Umbilical cord (tissue), 2 donors: ENCODE results near the gene IL17RC. TPM values are rescaled to one million over a fixed set of nuclear protein-coding genes. Genes with fewer than 3 reads are reported as not detected.
"Not testable (repeated sequence)": the region's sequence is repeated elsewhere in the genome, so short reads cannot be mapped to it uniquely, and the experiment has no call there.

Experiments
- DNase-seq: peaks from one replicate; pipeline ENCODE4 v3.0.0-alpha.2; 2015; ENCODE audit warnings: low spot score
- total RNA-seq: library from RNA; depleted of rRNA; stranded (reverse); fragments of >200 nt; gene quantifications from one replicate; pipeline ENCODE4 v1.2.3, GENCODE V29; 2014; ENCODE audit warnings: low replicate concordance; ENCODE audit not compliant: insufficient read depth

IL17RC gene, protein sequence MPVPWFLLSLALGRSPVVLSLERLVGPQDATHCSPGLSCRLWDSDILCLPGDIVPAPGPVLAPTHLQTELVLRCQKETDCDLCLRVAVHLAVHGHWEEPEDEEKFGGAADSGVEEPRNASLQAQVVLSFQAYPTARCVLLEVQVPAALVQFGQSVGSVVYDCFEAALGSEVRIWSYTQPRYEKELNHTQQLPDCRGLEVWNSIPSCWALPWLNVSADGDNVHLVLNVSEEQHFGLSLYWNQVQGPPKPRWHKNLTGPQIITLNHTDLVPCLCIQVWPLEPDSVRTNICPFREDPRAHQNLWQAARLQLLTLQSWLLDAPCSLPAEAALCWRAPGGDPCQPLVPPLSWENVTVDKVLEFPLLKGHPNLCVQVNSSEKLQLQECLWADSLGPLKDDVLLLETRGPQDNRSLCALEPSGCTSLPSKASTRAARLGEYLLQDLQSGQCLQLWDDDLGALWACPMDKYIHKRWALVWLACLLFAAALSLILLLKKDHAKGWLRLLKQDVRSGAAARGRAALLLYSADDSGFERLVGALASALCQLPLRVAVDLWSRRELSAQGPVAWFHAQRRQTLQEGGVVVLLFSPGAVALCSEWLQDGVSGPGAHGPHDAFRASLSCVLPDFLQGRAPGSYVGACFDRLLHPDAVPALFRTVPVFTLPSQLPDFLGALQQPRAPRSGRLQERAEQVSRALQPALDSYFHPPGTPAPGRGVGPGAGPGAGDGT
- 39.2 TPM for total RNA-seq

DNA sequence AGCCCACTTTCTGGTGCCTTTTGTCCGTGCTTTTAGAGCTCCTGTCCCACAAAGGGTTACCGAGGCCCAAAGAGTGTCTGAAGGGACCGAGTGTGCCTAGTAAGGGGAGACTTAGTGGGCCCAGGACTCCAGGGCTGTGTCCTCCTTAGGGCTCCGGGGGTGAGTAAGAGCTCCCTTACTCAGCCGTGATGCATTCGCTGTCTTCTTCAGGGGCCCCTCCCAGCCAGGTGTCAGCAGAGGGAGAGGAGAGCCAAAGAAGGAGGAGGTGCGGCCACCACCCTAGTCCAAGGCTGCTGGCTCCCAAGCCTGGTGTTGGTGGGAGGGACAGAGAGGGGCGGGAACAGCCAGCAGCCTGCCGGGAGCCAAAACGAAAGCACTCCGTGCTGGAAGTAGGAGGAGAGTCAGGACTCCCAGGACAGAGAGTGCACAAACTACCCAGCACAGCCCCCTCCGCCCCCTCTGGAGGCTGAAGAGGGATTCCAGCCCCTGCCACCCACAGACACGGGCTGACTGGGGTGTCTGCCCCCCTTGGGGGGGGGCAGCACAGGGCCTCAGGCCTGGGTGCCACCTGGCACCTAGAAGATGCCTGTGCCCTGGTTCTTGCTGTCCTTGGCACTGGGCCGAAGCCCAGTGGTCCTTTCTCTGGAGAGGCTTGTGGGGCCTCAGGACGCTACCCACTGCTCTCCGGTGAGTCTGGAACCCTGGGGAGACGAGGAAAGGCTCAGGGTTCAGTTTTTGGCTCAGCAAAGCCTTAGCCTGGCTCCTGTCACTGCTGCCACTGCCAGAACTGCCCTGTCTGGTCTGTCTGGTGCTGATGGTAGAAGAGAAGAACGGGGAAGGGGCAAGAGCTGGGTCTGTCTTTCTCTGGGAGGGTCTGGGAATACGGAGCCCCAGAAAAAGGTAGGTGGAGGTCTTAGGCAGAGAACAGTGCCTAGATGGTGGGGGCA is at the start of gene IL17RC:
IL17RC (plus strand) TSS at position 365 of the 947 bp plus-strand sequence; CDS start at position 583, 218 bp downstream.
- peak; percentile 94 for DNase-seq

- no peak for DNase-seq
Observed at GRCh38 chr3:9867106-9867505, 49.8 kb upstream of the IL17RC start.

GRCh38 chr3:9869955-9870354 is 46.9 kb upstream of the IL17RC start:
- DNase-seq, result no peak

GRCh38 chr3:9870978-9871377 is 45.9 kb upstream of the IL17RC start:
- no peak for DNase-seq

GRCh38 chr3:9872067-9872466 is 44.8 kb upstream of the IL17RC start:
- DNase-seq, result not testable (repeated sequence)

DNA sequence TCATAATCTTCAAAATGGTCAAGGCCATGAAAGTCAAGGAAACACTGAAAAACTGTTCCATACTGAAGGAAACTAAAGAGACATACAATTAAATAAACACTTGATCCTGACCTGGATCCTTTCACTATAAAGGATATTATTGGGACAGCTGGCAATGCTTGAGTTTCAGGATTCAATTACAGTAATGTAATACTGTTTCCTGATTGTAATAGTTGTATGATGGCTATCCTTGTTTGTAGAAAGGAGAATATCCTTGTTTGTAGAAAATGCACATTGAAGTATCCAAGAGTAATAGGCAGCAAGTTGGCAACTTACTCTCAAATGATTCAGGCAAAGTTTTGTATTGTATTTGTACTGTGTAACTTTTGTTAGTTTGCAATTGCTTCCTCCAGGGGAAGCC is 41.5 kb upstream of the IL17RC start:
- no peak for DNase-seq

DNA sequence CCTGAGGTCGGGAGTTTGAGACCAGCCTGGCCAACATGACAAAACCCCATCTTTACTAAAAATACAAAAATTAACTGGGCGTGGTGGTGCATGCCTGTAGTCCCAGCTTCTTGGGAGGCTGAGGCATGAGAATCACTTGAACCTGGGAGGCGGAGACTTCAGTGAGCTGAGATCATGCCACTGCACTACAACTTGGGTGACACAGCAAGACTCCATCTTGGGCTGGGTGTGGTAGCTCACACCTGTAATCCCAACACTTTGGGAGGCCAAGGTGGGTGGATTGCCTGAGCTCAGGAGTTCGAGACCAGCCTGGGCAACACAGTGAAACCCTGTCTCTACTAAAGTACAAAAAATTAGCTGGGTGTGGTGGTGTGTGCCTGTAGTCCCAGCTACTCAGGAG is 40.6 kb upstream of the IL17RC start:
- not testable (repeated sequence) for DNase-seq

DNA sequence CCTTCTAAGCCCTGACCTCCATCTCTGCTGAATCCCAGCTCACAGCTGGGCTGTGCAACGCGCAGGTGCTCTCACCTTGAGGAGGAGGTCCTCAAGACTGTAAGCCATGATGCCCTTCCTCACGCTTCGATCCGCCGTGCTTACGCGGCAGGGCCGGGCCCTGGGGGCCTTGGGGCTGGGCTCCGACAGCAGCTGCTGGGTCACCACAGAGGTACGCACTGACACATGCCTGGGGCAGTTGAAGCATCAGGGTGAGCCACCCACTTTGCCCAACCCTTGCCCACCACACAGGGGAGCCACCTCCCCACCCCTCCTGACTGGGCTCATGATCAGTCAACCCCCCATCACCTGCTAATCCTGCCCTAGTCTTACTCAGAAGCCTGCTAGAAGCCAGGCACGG is 39.9 kb upstream of the IL17RC start:
- no peak for DNase-seq

DNA sequence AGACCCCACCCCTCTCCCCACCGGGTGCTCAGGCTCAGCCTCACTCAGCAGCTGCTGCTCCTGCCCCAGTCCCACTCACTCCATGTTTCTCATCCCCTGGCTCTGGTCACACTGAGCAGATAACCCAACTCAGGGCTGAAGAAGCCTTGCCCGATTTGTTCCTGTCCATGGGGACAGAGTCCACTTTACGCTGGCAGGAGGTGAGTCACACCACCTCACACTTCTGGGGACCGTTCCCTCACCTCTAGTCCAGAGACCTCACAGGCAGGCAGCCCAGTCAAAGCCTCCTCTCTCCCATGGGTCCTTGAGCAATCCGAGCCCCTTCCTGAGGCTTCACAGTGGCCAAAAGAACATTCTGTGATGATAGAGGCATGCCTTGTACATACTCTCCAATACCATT is 38.2 kb upstream of the IL17RC start:
- no peak for DNase-seq

GRCh38 chr3:9879830-9880549 is 36.9 kb upstream of the IL17RC start, which contains the start of gene CIDEC:
TSS of gene CIDEC (minus strand) at chr3:9880253. CDS start at chr3:9878486, 1,767 bp downstream.
- peak; percentile 38 for DNase-seq

DNA sequence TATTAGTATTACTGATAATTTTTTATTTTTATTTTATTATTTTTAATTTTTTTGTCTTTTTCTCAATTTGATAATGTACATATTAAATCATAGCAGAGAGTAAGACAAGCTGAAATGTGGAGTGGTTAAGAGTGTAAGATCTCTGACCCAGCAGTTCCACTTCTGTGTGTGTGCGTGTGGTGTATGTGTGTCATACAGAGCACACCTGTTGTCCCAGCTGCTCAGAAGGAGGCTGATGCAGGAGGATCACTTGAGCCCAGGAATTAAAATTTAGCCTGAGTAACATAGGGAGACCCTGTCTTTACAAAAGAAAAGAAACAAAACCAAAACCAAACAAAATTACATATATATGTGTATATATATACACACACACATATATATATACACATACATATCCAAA is 35.5 kb upstream of the IL17RC start:
- no peak for DNase-seq

DNA sequence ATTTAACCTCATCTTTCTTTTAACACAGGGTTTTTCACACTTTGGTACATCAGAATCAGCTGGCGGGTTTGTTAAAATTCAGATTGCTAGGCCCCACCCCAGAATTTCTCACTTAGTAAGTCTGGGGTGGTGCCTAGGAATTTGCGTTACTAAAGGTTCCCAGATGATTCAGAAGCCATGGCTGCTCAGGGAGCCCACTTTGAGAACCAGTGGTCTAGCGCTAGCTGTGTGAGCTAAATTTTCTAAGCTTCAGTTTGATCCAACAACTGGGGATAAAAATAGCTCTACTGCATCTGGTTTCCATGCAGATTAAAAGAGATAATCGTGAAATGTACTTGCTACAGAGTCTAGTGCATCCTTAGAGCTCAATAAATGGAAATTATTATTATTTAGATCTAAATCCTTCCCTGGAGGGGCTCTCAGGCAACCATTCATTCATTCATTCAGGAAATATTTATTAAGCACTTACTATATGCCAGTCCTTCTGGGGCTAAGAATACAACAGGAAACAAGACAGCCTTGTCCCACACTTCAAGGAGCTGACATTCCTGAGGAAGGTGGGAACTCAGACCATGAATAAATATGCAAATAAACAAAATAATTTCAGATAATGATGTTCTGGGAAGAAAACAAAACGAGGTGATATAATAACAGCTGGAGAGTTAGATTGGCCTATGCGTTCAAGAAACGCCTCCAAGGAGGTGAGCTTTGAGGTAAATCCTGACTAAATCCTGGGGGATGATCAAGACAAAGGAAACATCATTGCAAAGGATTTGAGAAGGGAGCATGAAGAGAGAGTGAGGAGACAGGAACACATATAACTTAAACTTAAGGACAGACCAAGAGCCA is 33.0 kb upstream of the IL17RC start:
- peak; percentile 86 for DNase-seq

GRCh38 chr3:9884555-9885165 is 32.2 kb upstream of the IL17RC start:
- peak; percentile 96 for DNase-seq

- DNase-seq, result no peak
Observed at GRCh38 chr3:9886328-9886727, 30.6 kb upstream of the IL17RC start.

GRCh38 chr3:9887480-9887879 is 29.4 kb upstream of the IL17RC start:
- no peak for DNase-seq

GRCh38 chr3:9888540-9888939 is 28.4 kb upstream of the IL17RC start:
- no peak for DNase-seq

DNA sequence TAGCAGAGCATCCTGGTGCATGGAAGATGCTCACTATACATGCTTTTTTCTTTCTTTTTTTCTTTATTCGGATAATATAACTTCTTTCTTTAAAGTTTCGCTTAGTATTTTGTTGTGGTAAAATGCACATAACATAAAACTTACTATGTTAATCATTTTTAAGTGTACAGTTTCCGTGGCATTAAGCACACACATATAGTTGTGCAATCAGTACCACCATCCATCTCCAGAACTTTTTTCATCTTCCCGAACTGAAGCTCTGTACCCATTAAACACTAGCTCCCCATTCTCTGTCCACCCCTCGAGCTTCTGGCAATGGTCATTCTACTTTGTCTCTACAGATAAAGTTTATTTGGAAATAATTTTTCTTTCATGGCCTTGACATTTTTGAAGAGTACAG is 27.5 kb upstream of the IL17RC start:
- no peak for DNase-seq

GRCh38 chr3:9890249-9891071 is 26.4 kb upstream of the IL17RC start, which contains the start of gene JAGN1:
TSS of gene JAGN1 (plus strand) at chr3:9890610. CDS start at chr3:9890723, 113 bp downstream.
- DNase-seq, result peak; percentile 91
